ENCODE results near the gene FAM118A. TPM values are rescaled to one million over a fixed set of nuclear protein-coding genes. Genes with fewer than 3 reads are reported as not detected.
A peak's percentile ranks its signal among the peaks of the same experiment; 100 is the strongest.

The FAM118A gene
- total and polyA plus RNA-seq, 9 of the 15 experiments (the other 6 are each of a cell fraction or from before 2014, with no cell fraction given): 17.0 to 223 (median 59.4) TPM

- TF ChIP-seq SP1 (CRISPR knock-in tag; IDR thresholded peaks at IDR 0.05) (0 out of 2 replicates have a peak, but pooled peaks have one; percentile 14), HDAC1 (IDR thresholded peaks at IDR 0.05) (peak in 1 of 2 experiments; percentile 75; a peak in 2 of 4 replicates), TBL1XR1 (IDR thresholded peaks at IDR 0.05; ENCODE audit: low read length in 2 of 2) (peak in 1 of 2 experiments; percentile 81; a peak in 2 of 4 replicates), RCOR1 (IDR thresholded peaks at IDR 0.05; ENCODE audit: borderline replicate concordance in 1 of 2, low read depth in 2 of 2, low read length in 2 of 2) (peak in 1 of 2 experiments; percentile 84; a peak in 1 of 4 replicates), YY1 (IDR thresholded peaks at IDR 0.05; ENCODE audit: borderline replicate concordance in 1 of 3, control insufficient read depth in 1 of 3, extremely low read depth in 1 of 3, insufficient read depth in 3 of 3, insufficient read length in 1 of 3, insufficient replicate concordance in 2 of 3, low read depth in 1 of 3, low read length in 2 of 3) (peak in 1 of 3 experiments; percentile 69), THAP7 (CRISPR knock-in tag; IDR thresholded peaks at IDR 0.05) (no peak), ELF2 (CRISPR knock-in tag; IDR thresholded peaks at IDR 0.05) (no peak), MEIS2 (IDR thresholded peaks at IDR 0.05; ENCODE audit: partially characterized antibody) (peak; percentile 14), CCAR2 (IDR thresholded peaks at IDR 0.05; ENCODE audit: low read depth, low read length) (no peak), CREB1 (IDR thresholded peaks at IDR 0.05) (no peak), CREB1 (CRISPR knock-in tag; IDR thresholded peaks at IDR 0.05) (no peak)
- TF ChIP-seq, protein P1, sequence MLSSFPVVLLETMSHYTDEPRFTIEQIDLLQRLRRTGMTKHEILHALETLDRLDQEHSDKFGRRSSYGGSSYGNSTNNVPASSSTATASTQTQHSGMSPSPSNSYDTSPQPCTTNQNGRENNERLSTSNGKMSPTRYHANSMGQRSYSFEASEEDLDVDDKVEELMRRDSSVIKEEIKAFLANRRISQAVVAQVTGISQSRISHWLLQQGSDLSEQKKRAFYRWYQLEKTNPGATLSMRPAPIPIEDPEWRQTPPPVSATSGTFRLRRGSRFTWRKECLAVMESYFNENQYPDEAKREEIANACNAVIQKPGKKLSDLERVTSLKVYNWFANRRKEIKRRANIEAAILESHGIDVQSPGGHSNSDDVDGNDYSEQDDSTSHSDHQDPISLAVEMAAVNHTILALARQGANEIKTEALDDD (IDR thresholded peaks at IDR 0.05): peak; percentile 21; the same call in 1 of the 2 replicates
- TF ChIP-seq, protein P2, sequence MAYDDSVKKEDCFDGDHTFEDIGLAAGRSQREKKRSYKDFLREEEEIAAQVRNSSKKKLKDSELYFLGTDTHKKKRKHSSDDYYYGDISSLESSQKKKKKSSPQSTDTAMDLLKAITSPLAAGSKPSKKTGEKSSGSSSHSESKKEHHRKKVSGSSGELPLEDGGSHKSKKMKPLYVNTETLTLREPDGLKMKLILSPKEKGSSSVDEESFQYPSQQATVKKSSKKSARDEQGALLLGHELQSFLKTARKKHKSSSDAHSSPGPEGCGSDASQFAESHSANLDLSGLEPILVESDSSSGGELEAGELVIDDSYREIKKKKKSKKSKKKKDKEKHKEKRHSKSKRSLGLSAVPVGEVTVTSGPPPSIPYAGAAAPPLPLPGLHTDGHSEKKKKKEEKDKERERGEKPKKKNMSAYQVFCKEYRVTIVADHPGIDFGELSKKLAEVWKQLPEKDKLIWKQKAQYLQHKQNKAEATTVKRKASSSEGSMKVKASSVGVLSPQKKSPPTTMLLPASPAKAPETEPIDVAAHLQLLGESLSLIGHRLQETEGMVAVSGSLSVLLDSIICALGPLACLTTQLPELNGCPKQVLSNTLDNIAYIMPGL (CRISPR knock-in tag; IDR thresholded peaks at IDR 0.05): no peak
- TF ChIP-seq, protein P3, sequence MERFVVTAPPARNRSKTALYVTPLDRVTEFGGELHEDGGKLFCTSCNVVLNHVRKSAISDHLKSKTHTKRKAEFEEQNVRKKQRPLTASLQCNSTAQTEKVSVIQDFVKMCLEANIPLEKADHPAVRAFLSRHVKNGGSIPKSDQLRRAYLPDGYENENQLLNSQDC (CRISPR knock-in tag; IDR thresholded peaks at IDR 0.05): no peak
- TF ChIP-seq, protein P4, sequence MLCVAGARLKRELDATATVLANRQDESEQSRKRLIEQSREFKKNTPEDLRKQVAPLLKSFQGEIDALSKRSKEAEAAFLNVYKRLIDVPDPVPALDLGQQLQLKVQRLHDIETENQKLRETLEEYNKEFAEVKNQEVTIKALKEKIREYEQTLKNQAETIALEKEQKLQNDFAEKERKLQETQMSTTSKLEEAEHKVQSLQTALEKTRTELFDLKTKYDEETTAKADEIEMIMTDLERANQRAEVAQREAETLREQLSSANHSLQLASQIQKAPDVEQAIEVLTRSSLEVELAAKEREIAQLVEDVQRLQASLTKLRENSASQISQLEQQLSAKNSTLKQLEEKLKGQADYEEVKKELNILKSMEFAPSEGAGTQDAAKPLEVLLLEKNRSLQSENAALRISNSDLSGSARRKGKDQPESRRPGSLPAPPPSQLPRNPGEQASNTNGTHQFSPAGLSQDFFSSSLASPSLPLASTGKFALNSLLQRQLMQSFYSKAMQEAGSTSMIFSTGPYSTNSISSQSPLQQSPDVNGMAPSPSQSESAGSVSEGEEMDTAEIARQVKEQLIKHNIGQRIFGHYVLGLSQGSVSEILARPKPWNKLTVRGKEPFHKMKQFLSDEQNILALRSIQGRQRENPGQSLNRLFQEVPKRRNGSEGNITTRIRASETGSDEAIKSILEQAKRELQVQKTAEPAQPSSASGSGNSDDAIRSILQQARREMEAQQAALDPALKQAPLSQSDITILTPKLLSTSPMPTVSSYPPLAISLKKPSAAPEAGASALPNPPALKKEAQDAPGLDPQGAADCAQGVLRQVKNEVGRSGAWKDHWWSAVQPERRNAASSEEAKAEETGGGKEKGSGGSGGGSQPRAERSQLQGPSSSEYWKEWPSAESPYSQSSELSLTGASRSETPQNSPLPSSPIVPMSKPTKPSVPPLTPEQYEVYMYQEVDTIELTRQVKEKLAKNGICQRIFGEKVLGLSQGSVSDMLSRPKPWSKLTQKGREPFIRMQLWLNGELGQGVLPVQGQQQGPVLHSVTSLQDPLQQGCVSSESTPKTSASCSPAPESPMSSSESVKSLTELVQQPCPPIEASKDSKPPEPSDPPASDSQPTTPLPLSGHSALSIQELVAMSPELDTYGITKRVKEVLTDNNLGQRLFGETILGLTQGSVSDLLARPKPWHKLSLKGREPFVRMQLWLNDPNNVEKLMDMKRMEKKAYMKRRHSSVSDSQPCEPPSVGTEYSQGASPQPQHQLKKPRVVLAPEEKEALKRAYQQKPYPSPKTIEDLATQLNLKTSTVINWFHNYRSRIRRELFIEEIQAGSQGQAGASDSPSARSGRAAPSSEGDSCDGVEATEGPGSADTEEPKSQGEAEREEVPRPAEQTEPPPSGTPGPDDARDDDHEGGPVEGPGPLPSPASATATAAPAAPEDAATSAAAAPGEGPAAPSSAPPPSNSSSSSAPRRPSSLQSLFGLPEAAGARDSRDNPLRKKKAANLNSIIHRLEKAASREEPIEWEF (CRISPR knock-in tag; IDR thresholded peaks at IDR 0.05): no peak
- TF ChIP-seq, protein P5, sequence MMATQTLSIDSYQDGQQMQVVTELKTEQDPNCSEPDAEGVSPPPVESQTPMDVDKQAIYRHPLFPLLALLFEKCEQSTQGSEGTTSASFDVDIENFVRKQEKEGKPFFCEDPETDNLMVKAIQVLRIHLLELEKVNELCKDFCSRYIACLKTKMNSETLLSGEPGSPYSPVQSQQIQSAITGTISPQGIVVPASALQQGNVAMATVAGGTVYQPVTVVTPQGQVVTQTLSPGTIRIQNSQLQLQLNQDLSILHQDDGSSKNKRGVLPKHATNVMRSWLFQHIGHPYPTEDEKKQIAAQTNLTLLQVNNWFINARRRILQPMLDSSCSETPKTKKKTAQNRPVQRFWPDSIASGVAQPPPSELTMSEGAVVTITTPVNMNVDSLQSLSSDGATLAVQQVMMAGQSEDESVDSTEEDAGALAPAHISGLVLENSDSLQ (IDR thresholded peaks at IDR 0.05): peak; percentile 31; the same call in 1 of the 2 replicates
These were observed 4.5 kb downstream of the FAM118A start (continued) for GRCh38 chr22:45314054-45314721.

Data from K562 (cell line).